Astrocyte of the spinal cord (primary cell): Measurements from ENCODE around the gene RHBDF2.

Experiments
- DNase-seq: peaks from one replicate; pipeline ENCODE4 v3.0.0; 2011; ENCODE audit warnings: low read depth, low spot score
- H3K4me3 ChIP-seq: 2 replicates; pipeline ENCODE4 v1.5.1; 2011; ENCODE audit warnings: low read depth, mild to moderate bottlenecking, low read length, moderate library complexity
- CTCF ChIP-seq: IDR thresholded peaks from 2 replicates; pipeline ENCODE4 v1.5.1; 2012; ENCODE audit warnings: low read depth, mild to moderate bottlenecking, low read length, inconsistent platforms
- in situ Hi-C: cut with HindIII; loops from 2 replicates; pipeline ENCODE4 v1.10.0; 2017; ENCODE audit warnings: low sequenced_read_pairs

The RHBDF2 gene

GRCh38 chr17:76478097-76478496, 23.1 kb downstream of the RHBDF2 start:
- H3K4me3 ChIP-seq: no peak overlapping the region
- DNase-seq: no peak
- in situ Hi-C loops: no loop called here
- no peak for TF ChIP-seq CTCF

GRCh38 chr17:76477576-76477975, 23.6 kb downstream of the RHBDF2 start:
- no peak for DNase-seq
- TF ChIP-seq CTCF: no peak
- in situ Hi-C loops: no loop called here
- H3K4me3 ChIP-seq: no peak overlapping the region

- TF ChIP-seq CTCF: no peak
- no peak for DNase-seq
- in situ Hi-C loops: no loop called here
- H3K4me3 ChIP-seq: no peak overlapping the region
Measured at GRCh38 chr17:76476736-76477135, 24.5 kb downstream of the RHBDF2 start.

- TF ChIP-seq CTCF: no peak
- DNase-seq: no peak
- in situ Hi-C loops: no loop called here
- no peak overlapping the region for H3K4me3 ChIP-seq
Measured at GRCh38 chr17:76475302-76475701, 25.9 kb downstream of the RHBDF2 start.

- DNase-seq: no peak
- no peak overlapping the region for H3K4me3 ChIP-seq
- in situ Hi-C loops: no loop called here
- TF ChIP-seq CTCF: no peak
Measured at GRCh38 chr17:76474894-76475293, 26.3 kb downstream of the RHBDF2 start.

GRCh38 chr17:76474238-76474637, 27.0 kb downstream of the RHBDF2 start:
- TF ChIP-seq CTCF: no peak
- no peak overlapping the region for H3K4me3 ChIP-seq
- in situ Hi-C loops: no loop called here
- DNase-seq: no peak

GRCh38 chr17:76473541-76473985, 27.7 kb downstream of the RHBDF2 start:
- in situ Hi-C loops: no loop called here
- no peak overlapping the region for H3K4me3 ChIP-seq
- TF ChIP-seq CTCF: peak; percentile 44
- DNase-seq: no peak
